ENCODE results near the gene FHDC1.

GRCh38 chr4:152957437-152958171, 21.5 kb downstream of the FHDC1 start:
- TF ChIP-seq CTCF (IDR thresholded peaks at IDR 0.05 in 4 of 5, conservative IDR thresholded peaks at IDR 0.05 in 1 of 5) (no peak), POLR2A (IDR thresholded peaks at IDR 0.05) (no peak)

All from gastrocnemius medialis (tissue), 4 donors.